Adrenal gland (tissue), 5 donors: ENCODE results near the gene LRP1.

Source experiments
- CTCF ChIP-seq, 6 experiments: fragments of 450-650 bp in 4 of 6; fragments of 200-600 bp in 2 of 6; sonication (generic) in 1 of 6; IDR thresholded peaks; 1 replicate in 5 of 6; 2 replicates in 1 of 6; pipeline versions ENCODE4 v1.5.1 to v1.8.0; 2016 to 2021; ENCODE audit warnings: antibody characterized with exemption in 6 of 6, mild to moderate bottlenecking in 2 of 6, moderate library complexity in 1 of 6
- POLR2A ChIP-seq, 2 donors: fragments of 450-650 bp; IDR thresholded peaks; one replicate each; pipeline ENCODE4 v1.6.1; 2017; ENCODE audit warnings: antibody characterized with exemption in 2 of 2, mild to moderate bottlenecking in 2 of 2, moderate library complexity in 1 of 2
- donor health status: DM: no; HTN: no; CAD: no.

DNA sequence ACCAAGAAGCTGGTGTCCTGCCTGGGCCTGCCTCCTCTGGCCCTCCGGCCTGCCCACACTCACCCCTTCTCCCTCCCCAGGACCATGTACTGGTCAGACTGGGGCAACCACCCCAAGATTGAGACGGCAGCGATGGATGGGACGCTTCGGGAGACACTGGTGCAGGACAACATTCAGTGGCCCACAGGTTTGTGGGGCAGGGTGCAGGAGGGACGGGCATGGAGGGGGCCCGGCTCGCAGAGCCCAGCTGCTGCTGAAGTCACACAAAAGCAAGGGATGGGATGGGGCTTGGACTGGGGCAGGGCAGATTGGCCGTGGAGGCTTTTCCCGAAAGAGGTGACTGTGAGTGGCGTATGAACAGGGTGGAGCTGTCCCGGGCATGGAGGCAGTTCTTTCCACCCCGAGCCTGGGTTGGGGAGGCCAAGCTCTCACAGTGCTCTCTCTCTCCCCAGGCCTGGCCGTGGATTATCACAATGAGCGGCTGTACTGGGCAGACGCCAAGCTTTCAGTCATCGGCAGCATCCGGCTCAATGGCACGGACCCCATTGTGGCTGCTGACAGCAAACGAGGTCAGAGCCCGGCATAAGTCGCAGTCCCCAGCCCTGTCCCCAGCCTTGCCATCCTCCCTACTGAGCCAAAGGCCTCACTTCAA lies 80.5 kb downstream of the LRP1 start:
- no peak for TF ChIP-seq POLR2A (IDR thresholded peaks at IDR 0.05)
- TF ChIP-seq CTCF (IDR thresholded peaks at IDR 0.05): no peak
